ENCODE results near the gene BPIFB1.

BPIFB1 gene

GRCh38 chr20:33348136-33348937, 65.3 kb downstream of the BPIFB1 start:
- DNase-seq (ENCODE audit: extremely low spot score) = no peak
- no peak for TF ChIP-seq SP1 (IDR thresholded peaks at IDR 0.05)
- no peak for TF ChIP-seq SUZ12 (IDR thresholded peaks at IDR 0.05)
- TF ChIP-seq ZNF384 (IDR thresholded peaks at IDR 0.05) = no peak
- no peak for TF ChIP-seq HDGF (IDR thresholded peaks at IDR 0.05; ENCODE audit: borderline replicate concordance)
- TF ChIP-seq L3MBTL2 (conservative IDR thresholded peaks at IDR 0.05) = no peak
- TF ChIP-seq BHLHE40 (IDR thresholded peaks at IDR 0.05; ENCODE audit: borderline replicate concordance) = no peak
- no peak for TF ChIP-seq ELF4 (IDR thresholded peaks at IDR 0.05)
- no peak for TF ChIP-seq FOXK2 (IDR thresholded peaks at IDR 0.05)
- no peak for TF ChIP-seq LEF1 (IDR thresholded peaks at IDR 0.05; ENCODE audit: borderline replicate concordance)
- TF ChIP-seq FOXA1 (IDR thresholded peaks at IDR 0.05) = no peak
- no peak for TF ChIP-seq PKNOX1 (IDR thresholded peaks at IDR 0.05)
- TF ChIP-seq ARNT (IDR thresholded peaks at IDR 0.05) = no peak
- no peak for TF ChIP-seq FOXM1 (IDR thresholded peaks at IDR 0.05; ENCODE audit: borderline replicate concordance)
- TF ChIP-seq TARDBP (IDR thresholded peaks at IDR 0.05) = no peak
- ChIA-PET POLR2A (no interaction called here), CTCF (no interaction called here)

- no peak for DNase-seq (ENCODE audit: extremely low spot score)
- POLR2A ChIA-PET = no interaction called here
- CTCF ChIA-PET = no interaction called here
- TF ChIP-seq ARNT (IDR thresholded peaks at IDR 0.05) (no peak), BHLHE40 (IDR thresholded peaks at IDR 0.05; ENCODE audit: borderline replicate concordance) (no peak), TARDBP (IDR thresholded peaks at IDR 0.05) (no peak), FOXK2 (IDR thresholded peaks at IDR 0.05) (no peak), L3MBTL2 (conservative IDR thresholded peaks at IDR 0.05) (no peak), SUZ12 (IDR thresholded peaks at IDR 0.05) (no peak), NFRKB (IDR thresholded peaks at IDR 0.05) (no peak), FOXA1 (IDR thresholded peaks at IDR 0.05) (no peak), FOXM1 (IDR thresholded peaks at IDR 0.05; ENCODE audit: borderline replicate concordance) (no peak), ZNF384 (IDR thresholded peaks at IDR 0.05) (no peak), ELF4 (IDR thresholded peaks at IDR 0.05) (no peak), LEF1 (IDR thresholded peaks at IDR 0.05; ENCODE audit: borderline replicate concordance) (no peak)
Measured at GRCh38 chr20:33349493-33349892, 66.5 kb downstream of the BPIFB1 start.

GRCh38 chr20:33351696-33352095, 68.7 kb downstream of the BPIFB1 start:
- POLR2A ChIA-PET = no interaction called here
- CTCF ChIA-PET = no interaction called here

GRCh38 chr20:33352258-33353012, 69.4 kb downstream of the BPIFB1 start:
- TF ChIP-seq HDGF (IDR thresholded peaks at IDR 0.05; ENCODE audit: borderline replicate concordance) = no peak
- ChIA-PET CTCF (no interaction called here), POLR2A (no interaction called here)
- no peak for DNase-seq (ENCODE audit: extremely low spot score)

More at GRCh38 chr20:33351696-33352095, 68.7 kb downstream of the BPIFB1 start:
- no peak for DNase-seq (ENCODE audit: extremely low spot score)
- TF ChIP-seq FOXM1 (IDR thresholded peaks at IDR 0.05; ENCODE audit: borderline replicate concordance) = no peak
- no peak for TF ChIP-seq ELF4 (IDR thresholded peaks at IDR 0.05)
- no peak for TF ChIP-seq PKNOX1 (IDR thresholded peaks at IDR 0.05)
- no peak for TF ChIP-seq TARDBP (IDR thresholded peaks at IDR 0.05)
- no peak for TF ChIP-seq BHLHE40 (IDR thresholded peaks at IDR 0.05; ENCODE audit: borderline replicate concordance)
- TF ChIP-seq FOXK2 (IDR thresholded peaks at IDR 0.05) = no peak
- TF ChIP-seq HDGF (IDR thresholded peaks at IDR 0.05; ENCODE audit: borderline replicate concordance) = no peak
- TF ChIP-seq FOXA1 (IDR thresholded peaks at IDR 0.05) = no peak
- no peak for TF ChIP-seq ARNT (IDR thresholded peaks at IDR 0.05)
- no peak for TF ChIP-seq SP1 (IDR thresholded peaks at IDR 0.05)
- no peak for TF ChIP-seq L3MBTL2 (conservative IDR thresholded peaks at IDR 0.05)
- TF ChIP-seq ZNF384 (IDR thresholded peaks at IDR 0.05) = no peak
- no peak for TF ChIP-seq NFRKB (IDR thresholded peaks at IDR 0.05)
- no peak for TF ChIP-seq SUZ12 (IDR thresholded peaks at IDR 0.05)

- ChIA-PET CTCF (no interaction called here), POLR2A (no interaction called here)
- no peak for DNase-seq (ENCODE audit: extremely low spot score)
- TF ChIP-seq LEF1 (IDR thresholded peaks at IDR 0.05; ENCODE audit: borderline replicate concordance) (no peak), FOXK2 (IDR thresholded peaks at IDR 0.05) (no peak), L3MBTL2 (conservative IDR thresholded peaks at IDR 0.05) (no peak), PKNOX1 (IDR thresholded peaks at IDR 0.05) (no peak), BHLHE40 (IDR thresholded peaks at IDR 0.05; ENCODE audit: borderline replicate concordance) (no peak), HDGF (IDR thresholded peaks at IDR 0.05; ENCODE audit: borderline replicate concordance) (no peak), CTBP1 (IDR thresholded peaks at IDR 0.05; ENCODE audit: borderline replicate concordance) (no peak), FOXM1 (IDR thresholded peaks at IDR 0.05; ENCODE audit: borderline replicate concordance) (no peak), ELF4 (IDR thresholded peaks at IDR 0.05) (no peak), ZNF384 (IDR thresholded peaks at IDR 0.05) (no peak), TARDBP (IDR thresholded peaks at IDR 0.05) (no peak), ARNT (IDR thresholded peaks at IDR 0.05) (no peak), FOXA1 (IDR thresholded peaks at IDR 0.05) (no peak), SUZ12 (IDR thresholded peaks at IDR 0.05) (no peak), NFRKB (IDR thresholded peaks at IDR 0.05) (no peak), SP1 (IDR thresholded peaks at IDR 0.05) (no peak)
Measured at GRCh38 chr20:33353013-33353402, 70.0 kb downstream of the BPIFB1 start.

Measured in HEK293T (cell line).